ENCODE measurements around the gene RGS3. TPM values are rescaled to one million over a fixed set of nuclear protein-coding genes. Genes with fewer than 3 reads are reported as not detected.
A peak's percentile ranks its signal among the peaks of the same experiment; 100 is the strongest.

The RGS3 gene
- total and polyA plus RNA-seq, 10 of the 15 experiments (the other 5 are each of a cell fraction or from before 2014, with no cell fraction given): 2.9 to 138 (median 28.8) TPM

GRCh38 chr9:113516840-113517577 is 53.5 kb downstream of the RGS3 start (continued):
- TF ChIP-seq, protein P1, sequence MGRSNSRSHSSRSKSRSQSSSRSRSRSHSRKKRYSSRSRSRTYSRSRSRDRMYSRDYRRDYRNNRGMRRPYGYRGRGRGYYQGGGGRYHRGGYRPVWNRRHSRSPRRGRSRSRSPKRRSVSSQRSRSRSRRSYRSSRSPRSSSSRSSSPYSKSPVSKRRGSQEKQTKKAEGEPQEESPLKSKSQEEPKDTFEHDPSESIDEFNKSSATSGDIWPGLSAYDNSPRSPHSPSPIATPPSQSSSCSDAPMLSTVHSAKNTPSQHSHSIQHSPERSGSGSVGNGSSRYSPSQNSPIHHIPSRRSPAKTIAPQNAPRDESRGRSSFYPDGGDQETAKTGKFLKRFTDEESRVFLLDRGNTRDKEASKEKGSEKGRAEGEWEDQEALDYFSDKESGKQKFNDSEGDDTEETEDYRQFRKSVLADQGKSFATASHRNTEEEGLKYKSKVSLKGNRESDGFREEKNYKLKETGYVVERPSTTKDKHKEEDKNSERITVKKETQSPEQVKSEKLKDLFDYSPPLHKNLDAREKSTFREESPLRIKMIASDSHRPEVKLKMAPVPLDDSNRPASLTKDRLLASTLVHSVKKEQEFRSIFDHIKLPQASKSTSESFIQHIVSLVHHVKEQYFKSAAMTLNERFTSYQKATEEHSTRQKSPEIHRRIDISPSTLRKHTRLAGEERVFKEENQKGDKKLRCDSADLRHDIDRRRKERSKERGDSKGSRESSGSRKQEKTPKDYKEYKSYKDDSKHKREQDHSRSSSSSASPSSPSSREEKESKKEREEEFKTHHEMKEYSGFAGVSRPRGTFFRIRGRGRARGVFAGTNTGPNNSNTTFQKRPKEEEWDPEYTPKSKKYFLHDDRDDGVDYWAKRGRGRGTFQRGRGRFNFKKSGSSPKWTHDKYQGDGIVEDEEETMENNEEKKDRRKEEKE (IDR thresholded peaks at IDR 0.05): no peak
- TF ChIP-seq EGR1 (IDR thresholded peaks at IDR 0.05; ENCODE audit: borderline replicate concordance in 1 of 2, low read depth in 2 of 2, low read length in 2 of 2) (peak in 1 of 2 experiments; percentile 55; a peak in 1 of 3 replicates), SREBF1 (IDR thresholded peaks at IDR 0.05; ENCODE audit: low read length) (no peak), BACH1 (IDR thresholded peaks at IDR 0.05; ENCODE audit: borderline replicate concordance) (peak; percentile 32; the same call in 1 of the 2 replicates), NRF1 (conservative IDR thresholded peaks at IDR 0.05; ENCODE audit: low read depth, low read length) (no peak), FOXM1 (IDR thresholded peaks at IDR 0.05; ENCODE audit: low read depth, low read length) (peak; percentile 55; the same call in 1 of the 2 replicates), EP300 (IDR thresholded peaks at IDR 0.05; ENCODE audit: borderline replicate concordance in 1 of 2, control insufficient read depth in 1 of 2, low read depth in 2 of 2, low read length in 2 of 2) (peak; percentile 50 to 69; a peak in 3 of 4 replicates), IRF4 (IDR thresholded peaks at IDR 0.05; ENCODE audit: low read depth, low read length) (peak; percentile 85), SMC3 (IDR thresholded peaks at IDR 0.05; ENCODE audit: borderline replicate concordance, low read length) (no peak), RCOR1 (conservative IDR thresholded peaks at IDR 0.05; ENCODE audit: low read depth, low read length) (no peak)
- TF ChIP-seq, protein P2, sequence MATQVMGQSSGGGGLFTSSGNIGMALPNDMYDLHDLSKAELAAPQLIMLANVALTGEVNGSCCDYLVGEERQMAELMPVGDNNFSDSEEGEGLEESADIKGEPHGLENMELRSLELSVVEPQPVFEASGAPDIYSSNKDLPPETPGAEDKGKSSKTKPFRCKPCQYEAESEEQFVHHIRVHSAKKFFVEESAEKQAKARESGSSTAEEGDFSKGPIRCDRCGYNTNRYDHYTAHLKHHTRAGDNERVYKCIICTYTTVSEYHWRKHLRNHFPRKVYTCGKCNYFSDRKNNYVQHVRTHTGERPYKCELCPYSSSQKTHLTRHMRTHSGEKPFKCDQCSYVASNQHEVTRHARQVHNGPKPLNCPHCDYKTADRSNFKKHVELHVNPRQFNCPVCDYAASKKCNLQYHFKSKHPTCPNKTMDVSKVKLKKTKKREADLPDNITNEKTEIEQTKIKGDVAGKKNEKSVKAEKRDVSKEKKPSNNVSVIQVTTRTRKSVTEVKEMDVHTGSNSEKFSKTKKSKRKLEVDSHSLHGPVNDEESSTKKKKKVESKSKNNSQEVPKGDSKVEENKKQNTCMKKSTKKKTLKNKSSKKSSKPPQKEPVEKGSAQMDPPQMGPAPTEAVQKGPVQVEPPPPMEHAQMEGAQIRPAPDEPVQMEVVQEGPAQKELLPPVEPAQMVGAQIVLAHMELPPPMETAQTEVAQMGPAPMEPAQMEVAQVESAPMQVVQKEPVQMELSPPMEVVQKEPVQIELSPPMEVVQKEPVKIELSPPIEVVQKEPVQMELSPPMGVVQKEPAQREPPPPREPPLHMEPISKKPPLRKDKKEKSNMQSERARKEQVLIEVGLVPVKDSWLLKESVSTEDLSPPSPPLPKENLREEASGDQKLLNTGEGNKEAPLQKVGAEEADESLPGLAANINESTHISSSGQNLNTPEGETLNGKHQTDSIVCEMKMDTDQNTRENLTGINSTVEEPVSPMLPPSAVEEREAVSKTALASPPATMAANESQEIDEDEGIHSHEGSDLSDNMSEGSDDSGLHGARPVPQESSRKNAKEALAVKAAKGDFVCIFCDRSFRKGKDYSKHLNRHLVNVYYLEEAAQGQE (IDR thresholded peaks at IDR 0.05; ENCODE audit: low read depth, low read length): peak; percentile 54
- TF ChIP-seq, protein P3, sequence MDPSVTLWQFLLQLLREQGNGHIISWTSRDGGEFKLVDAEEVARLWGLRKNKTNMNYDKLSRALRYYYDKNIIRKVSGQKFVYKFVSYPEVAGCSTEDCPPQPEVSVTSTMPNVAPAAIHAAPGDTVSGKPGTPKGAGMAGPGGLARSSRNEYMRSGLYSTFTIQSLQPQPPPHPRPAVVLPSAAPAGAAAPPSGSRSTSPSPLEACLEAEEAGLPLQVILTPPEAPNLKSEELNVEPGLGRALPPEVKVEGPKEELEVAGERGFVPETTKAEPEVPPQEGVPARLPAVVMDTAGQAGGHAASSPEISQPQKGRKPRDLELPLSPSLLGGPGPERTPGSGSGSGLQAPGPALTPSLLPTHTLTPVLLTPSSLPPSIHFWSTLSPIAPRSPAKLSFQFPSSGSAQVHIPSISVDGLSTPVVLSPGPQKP (IDR thresholded peaks at IDR 0.05; ENCODE audit: low read depth, low read length): no peak
- TF ChIP-seq, protein P4, sequence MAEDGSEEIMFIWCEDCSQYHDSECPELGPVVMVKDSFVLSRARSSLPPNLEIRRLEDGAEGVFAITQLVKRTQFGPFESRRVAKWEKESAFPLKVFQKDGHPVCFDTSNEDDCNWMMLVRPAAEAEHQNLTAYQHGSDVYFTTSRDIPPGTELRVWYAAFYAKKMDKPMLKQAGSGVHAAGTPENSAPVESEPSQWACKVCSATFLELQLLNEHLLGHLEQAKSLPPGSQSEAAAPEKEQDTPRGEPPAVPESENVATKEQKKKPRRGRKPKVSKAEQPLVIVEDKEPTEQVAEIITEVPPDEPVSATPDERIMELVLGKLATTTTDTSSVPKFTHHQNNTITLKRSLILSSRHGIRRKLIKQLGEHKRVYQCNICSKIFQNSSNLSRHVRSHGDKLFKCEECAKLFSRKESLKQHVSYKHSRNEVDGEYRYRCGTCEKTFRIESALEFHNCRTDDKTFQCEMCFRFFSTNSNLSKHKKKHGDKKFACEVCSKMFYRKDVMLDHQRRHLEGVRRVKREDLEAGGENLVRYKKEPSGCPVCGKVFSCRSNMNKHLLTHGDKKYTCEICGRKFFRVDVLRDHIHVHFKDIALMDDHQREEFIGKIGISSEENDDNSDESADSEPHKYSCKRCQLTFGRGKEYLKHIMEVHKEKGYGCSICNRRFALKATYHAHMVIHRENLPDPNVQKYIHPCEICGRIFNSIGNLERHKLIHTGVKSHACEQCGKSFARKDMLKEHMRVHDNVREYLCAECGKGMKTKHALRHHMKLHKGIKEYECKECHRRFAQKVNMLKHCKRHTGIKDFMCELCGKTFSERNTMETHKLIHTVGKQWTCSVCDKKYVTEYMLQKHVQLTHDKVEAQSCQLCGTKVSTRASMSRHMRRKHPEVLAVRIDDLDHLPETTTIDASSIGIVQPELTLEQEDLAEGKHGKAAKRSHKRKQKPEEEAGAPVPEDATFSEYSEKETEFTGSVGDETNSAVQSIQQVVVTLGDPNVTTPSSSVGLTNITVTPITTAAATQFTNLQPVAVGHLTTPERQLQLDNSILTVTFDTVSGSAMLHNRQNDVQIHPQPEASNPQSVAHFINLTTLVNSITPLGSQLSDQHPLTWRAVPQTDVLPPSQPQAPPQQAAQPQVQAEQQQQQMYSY (CRISPR knock-in tag; IDR thresholded peaks at IDR 0.05): no peak

All from GM12878 (cell line).